BJ (cell line): ENCODE results near the gene RIC8B. TPM values are rescaled to one million over a fixed set of nuclear protein-coding genes. Genes with fewer than 3 reads are reported as not detected.

Experiments used
- CTCF ChIA-PET: fragments of 350-600 bp; formaldehyde crosslinking; extraction: SDS; loops from one replicate; lab custom pipeline; 2021; ENCODE audit warnings: antibody characterized with exemption, inconsistent platforms; lab: Yijun Ruan, JAX
- POLR2A ChIA-PET: fragments of 300-600 bp; sonication (Branson Sonifier 250); formaldehyde crosslinking; extraction: SDS; loops from one replicate; lab custom pipeline; 2021; ENCODE audit warnings: antibody characterized with exemption; lab: Charles Lee
- DNase-seq: peaks from one replicate; pipeline ENCODE4 v3.0.0-alpha.2; 2011; ENCODE audit warnings: low read depth
- H3K27me3 ChIP-seq: 2 replicates; pipeline ENCODE4 v1.6.0; 2011; ENCODE audit warnings: low read length; ENCODE audit not compliant: control insufficient read depth, insufficient read depth
- H3K36me3 ChIP-seq: 2 replicates; pipeline ENCODE4 v1.5.1; 2011; ENCODE audit warnings: low read length; ENCODE audit not compliant: control insufficient read depth, insufficient read depth
- H3K4me3 ChIP-seq: 2 replicates; pipeline ENCODE4 v1.5.1; 2011; ENCODE audit warnings: low read depth, mild to moderate bottlenecking, control low read depth, low read length
- CTCF ChIP-seq: IDR thresholded peaks from 2 replicates; pipeline ENCODE4 v1.5.1; 2011; ENCODE audit warnings: low read depth, mild to moderate bottlenecking, control low read depth, inconsistent platforms, low read length, moderate library complexity; ENCODE audit not compliant: insufficient read depth
- polyA plus RNA-seq: library from polyadenylated mRNA; depleted of rRNA; stranded (reverse); fragments of >200 nt; gene quantifications from 2 replicates; pipeline ENCODE4 v1.2.3, GENCODE V29; 2011

RIC8B gene
- polyA plus RNA-seq, 1 experiment, result 5.6 TPM

DNA sequence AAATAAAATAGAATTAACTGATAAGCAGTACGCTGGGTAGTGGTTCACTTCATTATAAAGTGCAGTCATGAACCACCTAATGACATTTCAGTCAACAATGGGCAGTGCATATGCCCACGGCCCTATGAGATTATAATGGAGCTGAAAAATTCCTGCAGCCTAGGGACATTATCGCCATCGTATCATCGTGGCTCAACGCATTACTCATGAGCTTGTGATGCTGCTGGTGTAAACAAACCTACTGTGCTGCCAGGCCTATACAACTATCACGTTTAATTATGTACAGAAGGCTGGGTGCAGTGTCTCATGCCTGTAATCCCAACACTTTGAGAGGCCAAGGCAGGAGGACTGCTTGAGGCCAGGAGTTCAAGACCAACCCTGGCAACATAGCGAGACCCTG, 119.0 kb downstream of the RIC8B start:
- TF ChIP-seq CTCF, result no peak
- no peaks in the 10 kb centered on the region for H3K27me3 ChIP-seq
- no peaks in the 10 kb centered on the region; the same call in 1 of the 2 replicates for H3K36me3 ChIP-seq
- ChIA-PET POLR2A (no interaction called here), CTCF (interaction anchor here (1.1 to 1.4 kb wide), 3 partner anchors 9 to 537 kb away, joined by 3 read pairs; no protein-coding TSS in a partner anchor)
- no peak overlapping the region for H3K4me3 ChIP-seq
- DNase-seq, result no peak

- ChIA-PET POLR2A (interaction anchor here (0.6 kb wide), 1 partner anchor 320 kb away, joined by 4 read pairs; no protein-coding TSS in a partner anchor), CTCF (no interaction called here)
- Histone ChIP-seq H3K4me3 (no peak overlapping the region), H3K36me3 (no peaks in the 10 kb centered on the region), H3K27me3 (no peaks in the 10 kb centered on the region)
- no peak for DNase-seq
- TF ChIP-seq CTCF, result no peak
These were observed 120.3 kb downstream of the RIC8B start for GRCh38 chr12:106894774-106895173.

DNA sequence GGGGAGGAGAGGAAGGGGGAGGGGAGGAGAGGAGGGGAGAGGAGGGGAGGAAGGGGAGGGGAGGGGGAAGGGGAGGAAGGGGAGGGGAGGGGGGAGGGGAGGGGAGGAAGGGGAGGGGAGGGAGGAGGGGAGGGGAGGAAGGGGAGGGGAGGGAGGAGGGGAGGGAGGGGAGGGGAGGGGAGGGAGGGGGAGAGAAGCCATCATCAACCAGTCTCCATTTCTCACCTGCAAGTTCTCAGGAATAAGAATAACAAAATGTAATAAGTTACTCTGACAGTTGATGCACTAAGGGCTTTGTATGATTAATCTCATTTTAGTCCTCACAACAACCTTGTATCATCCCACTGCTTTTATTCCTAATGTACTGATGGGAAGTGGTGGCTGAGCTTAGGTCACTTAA, 122.1 kb downstream of the RIC8B start:
- TF ChIP-seq CTCF, result no peak
- no peaks in the 10 kb centered on the region for H3K27me3 ChIP-seq
- ChIA-PET CTCF (interaction anchor here (0.8 to 2.4 kb wide), 2 partner anchors 10 to 32 kb away, joined by 4 to 7 read pairs; no protein-coding TSS in a partner anchor), POLR2A (no interaction called here)
- no peaks in the 10 kb centered on the region for H3K36me3 ChIP-seq
- DNase-seq, result no peak
- H3K4me3 ChIP-seq, result no peak overlapping the region

DNA sequence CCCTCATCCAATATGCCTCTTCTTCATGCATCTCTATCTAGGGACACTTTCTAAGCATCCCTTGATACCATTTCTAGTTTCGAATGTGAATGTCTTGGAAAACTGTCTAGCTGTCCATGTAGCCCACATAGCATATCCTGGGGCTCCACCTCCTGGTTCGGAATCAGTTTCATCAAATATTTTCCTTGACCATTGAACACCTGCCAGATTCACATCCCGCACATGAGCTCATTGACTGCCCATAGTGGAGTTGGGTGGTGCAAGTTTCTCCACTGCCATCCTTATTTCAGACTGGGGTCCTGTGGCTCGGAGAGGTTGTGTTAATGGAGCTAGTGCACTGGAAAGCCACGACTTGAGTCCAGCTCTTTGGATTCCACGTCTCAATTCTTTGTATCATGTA, 122.6 kb downstream of the RIC8B start:
- no peak for DNase-seq
- no peak for TF ChIP-seq CTCF
- Histone ChIP-seq H3K36me3 (no peaks in the 10 kb centered on the region), H3K27me3 (no peaks in the 10 kb centered on the region), H3K4me3 (no peak overlapping the region)
- POLR2A ChIA-PET, result no interaction called here
- CTCF ChIA-PET, result interaction anchor here (0.8 to 2.4 kb wide), 2 partner anchors 11 to 32 kb away, joined by 4 to 7 read pairs; no protein-coding TSS in a partner anchor

DNA sequence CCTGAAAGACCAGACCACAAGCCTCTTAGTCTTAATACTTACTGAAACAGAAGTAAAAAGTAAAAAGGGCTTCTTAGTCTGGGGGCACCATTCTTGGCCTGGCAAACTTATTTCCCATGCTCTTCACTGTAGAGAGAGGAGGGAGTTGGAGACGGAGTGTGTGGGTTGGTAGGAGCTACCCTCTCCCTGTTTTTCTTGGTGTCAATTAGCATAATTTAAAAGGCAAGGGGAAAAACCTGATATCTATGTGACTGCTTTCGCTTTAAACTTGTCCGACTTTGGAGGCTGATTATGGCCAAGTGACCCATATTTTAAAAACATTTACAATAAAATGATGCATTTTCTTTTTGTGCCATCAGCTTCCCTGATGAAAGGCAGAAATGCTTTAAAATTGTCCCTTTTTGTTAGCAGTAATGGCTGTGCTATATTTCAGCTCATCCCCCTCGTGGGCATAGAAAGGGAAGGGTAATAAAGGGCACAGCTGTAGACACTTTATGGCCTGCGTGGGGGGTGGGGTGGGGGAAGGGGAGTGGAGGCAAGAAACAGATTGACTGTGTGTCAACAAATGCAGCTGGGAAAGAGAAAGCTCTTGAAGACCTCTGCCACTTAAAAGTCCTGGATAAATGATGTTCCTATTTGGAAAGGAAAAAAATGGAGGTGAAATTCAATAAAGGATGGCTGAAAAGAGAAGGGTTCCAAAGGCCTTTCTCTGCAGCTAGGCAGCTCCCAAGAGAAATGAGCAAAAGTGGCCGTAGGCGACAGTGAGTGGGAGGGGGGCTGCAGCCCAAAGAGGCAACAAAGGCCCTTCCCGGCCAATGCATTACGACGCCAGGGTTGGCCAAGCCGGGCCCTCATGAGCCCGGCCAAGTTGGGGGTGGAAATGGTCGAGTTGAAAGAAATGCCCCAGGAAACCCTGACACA, 123.8 kb downstream of the RIC8B start:
- H3K27me3 ChIP-seq, result no peaks in the 10 kb centered on the region
- POLR2A ChIA-PET, result no interaction called here
- CTCF ChIA-PET, result interaction anchor here (0.8 to 2.4 kb wide), 2 partner anchors 12 to 541 kb away, joined by 3 to 7 read pairs; partner anchors contain the start of gene POLR3B
- no peak for DNase-seq
- no peaks in the 10 kb centered on the region for H3K36me3 ChIP-seq
- TF ChIP-seq CTCF, result no peak
- H3K4me3 ChIP-seq, result no peak overlapping the region
